ENCODE measurements around the gene TFB1M.

- TF ChIP-seq CTCF (conservative IDR thresholded peaks at IDR 0.05) (no peak), EZH2 (IDR thresholded peaks at IDR 0.05; ENCODE audit: low read depth) (no peak)
Measured at GRCh38 chr6:155349956-155350355, 35.7 kb upstream of the TFB1M start.
